Measurements from ENCODE around the gene SLTM. TPM values are rescaled to one million over a fixed set of nuclear protein-coding genes. Genes with fewer than 3 reads are reported as not detected.

The SLTM gene
- total RNA-seq, 6 donors from 2014 or later = 77.2 to 261 (median 100) TPM

GRCh38 chr15:58873267-58873666 is 60.2 kb downstream of the SLTM start:
- ATAC-seq (ENCODE audit: low FRiP score in 2 of 2) (peak in 1 of 2 donors; percentile 68), DNase-seq (no peak)
- H3K4me3 ChIP-seq = no peak overlapping the region
- no peaks in the 10 kb centered on the region for H3K9me3 ChIP-seq
- TF ChIP-seq POLR2A (IDR thresholded peaks at IDR 0.05) (no peak), POLR2AphosphoS5 (IDR thresholded peaks at IDR 0.05) (no peak), EP300 (IDR thresholded peaks at IDR 0.05) (no peak), CTCF (IDR thresholded peaks at IDR 0.05) (no peak)
- no peak overlapping the region for H3K27ac ChIP-seq
- no peaks in the 10 kb centered on the region for H3K27me3 ChIP-seq
- peaks cover 0 to 14% (median 6%) of the 10 kb centered on the region in 4 donors for H3K36me3 ChIP-seq
- no peaks in the 10 kb centered on the region for H3K4me1 ChIP-seq
- 56 to 100% methylated on average over 1 of the region's 1 CpG for WGBS, 2 donors

DNA sequence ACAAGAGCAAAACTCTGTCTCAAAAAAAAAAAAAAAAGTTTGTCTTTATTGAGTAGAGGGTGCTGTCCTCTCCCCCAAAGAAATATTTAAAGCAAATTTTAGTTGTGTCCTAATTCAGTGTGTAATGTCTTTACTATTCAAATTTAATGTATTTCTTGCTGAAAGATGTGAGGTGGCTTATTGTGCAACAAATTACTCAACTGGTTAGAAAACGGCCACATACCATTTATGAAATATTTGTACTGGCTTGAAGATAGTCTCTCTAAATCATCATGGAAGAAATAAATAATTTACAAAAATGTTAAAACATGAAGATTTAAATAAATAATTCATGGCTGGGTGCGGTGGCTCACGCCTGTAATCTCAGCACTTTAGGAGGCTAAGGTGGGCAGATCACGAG is 63.0 kb downstream of the SLTM start:
- DNase-seq (no peak), ATAC-seq (ENCODE audit: low FRiP score in 2 of 2) (no peak)
- no peak overlapping the region for H3K27ac ChIP-seq
- no peaks in the 10 kb centered on the region for H3K27me3 ChIP-seq
- H3K36me3 ChIP-seq = no peaks in the 10 kb centered on the region
- H3K9me3 ChIP-seq = no peaks in the 10 kb centered on the region
- H3K4me1 ChIP-seq = no peaks in the 10 kb centered on the region
- TF ChIP-seq CTCF (IDR thresholded peaks at IDR 0.05) (no peak), POLR2A (IDR thresholded peaks at IDR 0.05) (no peak), POLR2AphosphoS5 (IDR thresholded peaks at IDR 0.05) (no peak), EP300 (IDR thresholded peaks at IDR 0.05) (no peak)
- 75 to 87% methylated on average over 4 of the region's 4 CpGs for WGBS, 2 donors
- no peak overlapping the region for H3K4me3 ChIP-seq

- H3K4me3 ChIP-seq = no peak overlapping the region
- TF ChIP-seq POLR2AphosphoS5 (IDR thresholded peaks at IDR 0.05) (no peak), POLR2A (IDR thresholded peaks at IDR 0.05) (no peak), EP300 (IDR thresholded peaks at IDR 0.05) (no peak), CTCF (IDR thresholded peaks at IDR 0.05) (no peak)
- H3K36me3 ChIP-seq = no peaks in the 10 kb centered on the region
- H3K4me1 ChIP-seq = peaks cover 0 to 8% (median 2%) of the 10 kb centered on the region in 4 donors
- DNase-seq (no peak), ATAC-seq (ENCODE audit: low FRiP score in 2 of 2) (no peak)
- H3K27ac ChIP-seq = no peak overlapping the region
- H3K9me3 ChIP-seq = no peaks in the 10 kb centered on the region
- 96 to 97% methylated on average over 4 of the region's 4 CpGs for WGBS, 2 donors
- no peaks in the 10 kb centered on the region for H3K27me3 ChIP-seq
Measured at GRCh38 chr15:58867926-58868325, 65.6 kb downstream of the SLTM start.

- no peaks in the 10 kb centered on the region for H3K9me3 ChIP-seq
- peak; percentile 23 to 66 for ATAC-seq (ENCODE audit: low FRiP score in 2 of 2)
- H3K27ac ChIP-seq = peak overlapping the region in 1 of 4 donors; percentile 18
- 66 to 86% methylated on average over 5 to 15 of the region's 15 CpGs for WGBS, 2 donors
- H3K27me3 ChIP-seq = no peaks in the 10 kb centered on the region
- H3K4me3 ChIP-seq = peak overlapping the region in 3 of 4 donors; percentile 29 to 42 (median 38)
- H3K4me1 ChIP-seq = peaks cover 0 to 8% (median 2%) of the 10 kb centered on the region in 4 donors
- no peak for DNase-seq
- TF ChIP-seq CTCF (IDR thresholded peaks at IDR 0.05) = no peak
- TF ChIP-seq POLR2A (IDR thresholded peaks at IDR 0.05) = no peak
- no peak for TF ChIP-seq POLR2AphosphoS5 (IDR thresholded peaks at IDR 0.05)
- TF ChIP-seq EP300 (IDR thresholded peaks at IDR 0.05) = no peak
- H3K36me3 ChIP-seq = no peaks in the 10 kb centered on the region
Measured at GRCh38 chr15:58865425-58865880, 68.0 kb downstream of the SLTM start.

Measured in upper lobe of left lung (tissue), 6 donors.